Mucosa of descending colon (tissue), 3 donors: ENCODE data around the gene GOLGA7B. TPM values are rescaled to one million over a fixed set of nuclear protein-coding genes. Genes with fewer than 3 reads are reported as not detected.

Source experiments
- ATAC-seq: fragments of 200-7000 bp; cut with Tn5 transposase; one replicate; pipeline ENCODE4 v1.9.1; 2020; ENCODE audit warnings: mild to moderate bottlenecking, moderate library complexity
- DNase-seq, 3 donors: peaks; one replicate each; pipeline ENCODE4 v3.0.0-alpha.2; 2020
- H3K36me3 ChIP-seq: fragments of 200-600 bp; one replicate; pipeline ENCODE4 v1.8.0; 2021; ENCODE audit warnings: low read depth, mild to moderate bottlenecking
- H3K4me1 ChIP-seq: fragments of 200-600 bp; one replicate; pipeline ENCODE4 v1.8.0; 2021; ENCODE audit warnings: low read depth, mild to moderate bottlenecking
- H3K4me3 ChIP-seq: fragments of 200-600 bp; one replicate; pipeline ENCODE4 v1.8.0; 2021; ENCODE audit warnings: mild to moderate bottlenecking
- H3K9me3 ChIP-seq: fragments of 200-600 bp; one replicate; pipeline ENCODE4 v1.8.0; 2021; ENCODE audit warnings: mild to moderate bottlenecking
- CTCF ChIP-seq: fragments of 200-600 bp; IDR thresholded peaks from one replicate; pipeline ENCODE4 v1.8.0; 2022; ENCODE audit warnings: antibody characterized with exemption, mild to moderate bottlenecking
- intact Hi-C, 2 donors: fragments of 100-400 bp; cut with DNase I in 1 of 2; cut with micrococcal nuclease in 1 of 2; formaldehyde crosslinking; loops; one replicate each; pipeline versions ENCODE4 v1.11.0 to v1.11.1; 2022; cut with DNase I, micrococcal nuclease
- total RNA-seq, 3 donors: library from RNA; stranded (reverse); fragmentation: NEBNext Ultra II Directional in 2 of 3; extraction: Animal tissue kit (Norgen Biotek cat#: 25700) in 2 of 3; gene quantifications; one replicate each; pipeline versions ENCODE4 v1.2.1 to v1.2.4, GENCODE V29; 2021 to 2023
- donor health status: DM: no; HTN: no; CAD: no; lungs with moderate emphysema.
- donor health status: DM: no; HTN: no; CAD: no.
- donor health status: DM: no; HTN: yes; CAD: no.

GOLGA7B gene
- total RNA-seq, 3 donors from 2014 or later, result 0.29 to 0.92 (median 0.63) TPM

DNA sequence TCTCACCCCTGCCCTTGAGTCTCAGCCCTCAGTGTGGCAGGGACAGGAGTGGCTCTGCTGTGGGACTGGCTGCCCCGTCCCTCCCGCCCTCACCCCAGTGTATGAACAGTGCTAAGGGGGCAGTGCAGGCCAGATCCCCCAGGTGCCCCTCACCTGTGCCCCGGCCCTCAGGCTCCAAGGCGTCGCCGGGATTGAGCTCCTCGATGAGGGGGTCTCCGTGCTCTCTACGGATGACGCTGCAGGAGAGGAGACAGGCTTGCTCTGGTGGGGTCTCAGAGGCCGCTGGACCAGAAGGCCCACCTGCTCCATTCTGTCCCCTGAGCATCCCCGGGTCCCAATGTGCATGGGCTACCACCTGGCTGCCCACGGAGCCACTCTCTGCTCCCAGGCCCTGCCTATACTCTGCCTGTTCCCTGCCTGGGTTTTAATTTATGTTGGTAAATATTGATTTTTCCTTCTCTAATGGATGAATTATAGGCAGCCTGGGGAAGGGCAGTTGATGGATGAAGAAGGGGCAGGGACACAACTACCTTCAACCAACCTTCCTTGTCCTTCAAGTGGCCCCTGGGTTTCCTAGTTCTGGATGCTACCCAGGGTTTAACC is 47.2 kb downstream of the GOLGA7B start:
- intact Hi-C loops, result no loop called here
- Histone ChIP-seq H3K4me3 (no peak overlapping the region), H3K4me1 (no peaks in the 10 kb centered on the region), H3K9me3 (no peaks in the 10 kb centered on the region), H3K36me3 (no peaks in the 10 kb centered on the region)
- TF ChIP-seq CTCF, result no peak
- ATAC-seq (no peak), DNase-seq (no peak)

DNA sequence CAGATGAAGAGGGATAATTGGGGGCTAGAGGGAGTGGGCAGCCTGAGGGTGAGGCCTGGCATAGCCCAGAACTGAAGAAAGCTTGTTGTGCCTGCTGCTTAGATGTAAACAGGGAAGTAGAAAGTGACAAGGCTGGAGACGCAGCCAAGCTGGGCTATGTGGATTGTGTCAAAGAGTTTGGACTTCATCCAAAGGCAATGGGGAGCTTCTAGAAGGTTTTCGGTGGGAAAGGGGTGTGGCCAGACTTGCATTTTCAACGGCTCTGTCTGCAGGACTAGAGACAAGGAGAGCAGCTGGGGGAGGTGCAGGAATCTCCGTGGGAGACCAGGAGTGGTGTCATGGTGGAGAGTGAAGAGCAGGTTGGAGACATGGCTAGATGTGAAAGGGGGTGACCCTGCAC is 48.8 kb downstream of the GOLGA7B start:
- DNase-seq (peak in 1 of 3 donors; percentile 21), ATAC-seq (peak; percentile 55)
- Histone ChIP-seq H3K4me1 (no peaks in the 10 kb centered on the region), H3K9me3 (no peaks in the 10 kb centered on the region), H3K36me3 (no peaks in the 10 kb centered on the region), H3K4me3 (no peak overlapping the region)
- intact Hi-C loops, result no loop called here
- TF ChIP-seq CTCF, result no peak

DNA sequence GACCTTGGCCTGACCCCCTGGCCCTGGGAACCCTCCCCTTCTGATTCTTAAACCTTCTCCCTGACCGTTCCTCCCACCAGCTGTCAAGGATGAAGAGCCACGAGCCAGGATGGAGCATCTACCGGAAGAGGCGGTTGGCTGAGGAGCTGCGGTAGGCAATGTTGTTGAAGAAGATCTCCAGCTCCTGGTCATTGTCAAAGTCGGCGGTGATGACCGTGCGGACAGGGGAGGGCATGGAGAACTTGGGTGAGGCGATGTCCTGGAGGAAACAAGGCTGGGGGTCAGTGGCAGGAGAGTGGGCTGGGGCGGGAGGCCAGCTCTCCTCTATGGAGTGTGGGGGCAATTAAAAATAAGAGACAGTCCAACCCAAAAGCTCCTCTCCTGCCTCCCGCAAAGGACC is 51.7 kb downstream of the GOLGA7B start:
- TF ChIP-seq CTCF, result no peak
- no peaks in the 10 kb centered on the region for H3K4me1 ChIP-seq
- DNase-seq, result no peak
- H3K36me3 ChIP-seq, result no peaks in the 10 kb centered on the region
- intact Hi-C loops, result no loop called here
- no peaks in the 10 kb centered on the region for H3K9me3 ChIP-seq
- ATAC-seq, result no peak
- no peak overlapping the region for H3K4me3 ChIP-seq

- no peak for TF ChIP-seq CTCF
- intact Hi-C loops, result no loop called here
- Histone ChIP-seq H3K4me3 (no peak overlapping the region), H3K9me3 (no peaks in the 10 kb centered on the region), H3K4me1 (no peaks in the 10 kb centered on the region), H3K36me3 (no peaks in the 10 kb centered on the region)
- DNase-seq (no peak), ATAC-seq (no peak)
These were observed 53.7 kb downstream of the GOLGA7B start for GRCh38 chr10:97903128-97904017.

- no peak for ATAC-seq
- no peaks in the 10 kb centered on the region for H3K36me3 ChIP-seq
- intact Hi-C loops, result no loop called here
- no peak for TF ChIP-seq CTCF
- H3K9me3 ChIP-seq, result no peaks in the 10 kb centered on the region
- no peak for DNase-seq
- no peak overlapping the region for H3K4me3 ChIP-seq
- no peaks in the 10 kb centered on the region for H3K4me1 ChIP-seq
These were observed 54.4 kb downstream of the GOLGA7B start for GRCh38 chr10:97904018-97904381.
